Activated naive CD4-positive, alpha-beta T cell treated with anti-CD3 and anti-CD28 coated beads, Interleukin-2, amount 50 U/mL, for 72 hours (primary cell): ENCODE measurements around the gene CD109. TPM values are rescaled to one million over a fixed set of nuclear protein-coding genes. Genes with fewer than 3 reads are reported as not detected.

Experiments used
- ATAC-seq, 2 donors: fragments of 150-1000 bp; cut with Tn5 transposase; 2 replicates each; pipeline ENCODE4 v1.10.0; 2021; ENCODE audit warnings: mild to moderate bottlenecking in 2 of 2, moderate library complexity in 2 of 2
- DNase-seq, 2 donors: peaks; one replicate each; pipeline ENCODE4 v3.0.0; 2021 to 2022; ENCODE audit warnings: low spot score in 2 of 2
- H3K27ac Mint-ChIP-seq, 2 donors: one replicate each; pipeline ENCODE4 v1.8.0; 2022; ENCODE audit warnings: mild to moderate bottlenecking in 2 of 2, mixed read lengths in 2 of 2
- H3K36me3 Mint-ChIP-seq, 2 donors: one replicate each; pipeline ENCODE4 v1.8.0; 2022; ENCODE audit warnings: mixed read lengths in 2 of 2
- H3K9me3 Mint-ChIP-seq, 2 donors: one replicate each; pipeline ENCODE4 v1.8.0; 2022; ENCODE audit warnings: mixed read lengths in 2 of 2
- total RNA-seq, 2 donors: library from RNA; stranded (reverse); gene quantifications; one replicate each; pipeline ENCODE4 v1.2.3, GENCODE V29; 2022

CD109 gene
- 10 to 100 TPM; 15.4 to 30.3 TPM for total RNA-seq

DNA sequence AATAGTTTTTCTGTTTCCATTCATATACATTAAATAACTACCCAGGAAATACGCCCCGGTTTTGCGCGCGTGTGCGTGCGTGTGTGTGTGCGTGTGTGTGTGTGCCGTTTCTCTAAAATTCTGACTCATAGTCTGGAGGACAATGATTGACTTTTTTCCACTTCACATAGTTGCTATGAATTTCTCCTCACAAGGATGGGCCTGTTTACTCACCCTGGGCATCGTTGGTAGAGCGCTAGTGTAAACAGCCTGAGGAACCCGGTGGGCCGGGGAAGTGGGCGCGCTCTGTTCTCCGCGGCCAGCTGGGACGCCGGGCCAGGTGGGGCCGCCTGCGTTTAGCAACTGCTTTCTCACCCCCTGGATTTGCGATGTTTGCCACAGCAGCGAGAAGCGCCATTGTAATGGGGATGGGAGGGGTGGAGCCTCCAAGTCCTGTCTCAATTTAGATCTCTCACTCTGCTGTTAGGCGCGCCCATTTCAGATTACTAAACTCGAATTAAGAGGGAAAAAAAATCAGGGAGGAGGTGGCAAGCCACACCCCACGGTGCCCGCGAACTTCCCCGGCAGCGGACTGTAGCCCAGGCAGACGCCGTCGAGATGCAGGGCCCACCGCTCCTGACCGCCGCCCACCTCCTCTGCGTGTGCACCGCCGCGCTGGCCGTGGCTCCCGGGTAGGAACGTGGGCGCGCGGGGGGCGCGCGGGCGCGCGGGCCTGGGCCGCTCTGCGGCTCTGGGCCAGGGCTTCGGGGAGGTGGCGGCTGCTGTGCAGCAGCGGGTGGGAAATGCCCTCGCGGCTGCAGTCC lies at the start of gene CD109:
CD109 (plus strand) TSS at position 585 of the 803 bp plus-strand sequence; CDS start at position 598, 13 bp downstream.
- peaks cover 0 to 8% of the 10 kb centered on the region in 2 donors for H3K9me3 Mint-ChIP-seq
- ATAC-seq, result peak; percentile 86 to 92
- peaks cover 28 to 70% of the 10 kb centered on the region in 2 donors for H3K36me3 Mint-ChIP-seq
- peak; percentile 75 to 77 for DNase-seq
- peak within 1 kb of the TSS; percentile 97 to 99 for H3K27ac Mint-ChIP-seq

DNA sequence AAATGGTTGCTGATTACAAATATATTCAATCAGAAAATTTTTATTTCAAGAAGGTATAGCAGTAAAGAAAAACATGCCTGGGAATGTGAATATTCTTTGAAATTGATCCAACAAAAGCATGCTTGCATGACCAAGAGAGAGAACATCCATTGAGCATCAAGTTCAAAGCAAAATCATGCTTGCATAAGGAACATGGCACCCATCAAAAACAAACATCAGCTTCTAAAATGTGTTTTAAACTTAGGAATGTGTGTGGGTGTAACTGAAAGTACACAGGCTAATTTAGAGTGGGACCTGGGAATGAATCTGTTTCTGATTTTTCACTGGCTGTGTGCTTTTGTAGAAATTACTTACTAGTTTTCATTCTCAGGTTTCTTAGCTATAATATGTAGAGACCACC lies 47.8 kb upstream of the CD109 start:
- ATAC-seq (no peak), DNase-seq (no peak)
- Mint-ChIP-seq H3K9me3 (no peaks in the 10 kb centered on the region), H3K27ac (no peak overlapping the region), H3K36me3 (peaks cover 0 to 5% of the 10 kb centered on the region in 2 donors)

DNA sequence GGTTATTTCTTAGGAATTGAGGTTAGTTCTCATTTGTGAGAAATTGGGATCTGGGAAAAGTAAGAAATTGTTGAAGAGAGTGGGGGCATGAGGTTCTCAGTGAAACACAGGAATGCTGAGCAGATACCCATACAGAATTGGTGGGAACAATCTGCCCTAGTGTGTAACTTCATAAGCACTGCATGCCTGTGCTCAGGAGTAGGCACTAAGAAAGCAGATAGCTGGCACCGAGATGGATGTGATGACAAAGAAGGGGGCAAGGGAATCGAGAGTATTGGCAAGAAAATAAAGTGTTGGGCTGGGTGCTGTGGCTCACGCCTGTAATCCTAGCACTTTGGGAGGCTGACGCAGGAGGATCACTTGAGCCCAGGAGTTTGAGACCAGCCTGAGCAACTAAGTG lies 46.2 kb upstream of the CD109 start:
- H3K36me3 Mint-ChIP-seq, result peaks cover 3 to 9% of the 10 kb centered on the region in 2 donors
- no peaks in the 10 kb centered on the region for H3K9me3 Mint-ChIP-seq
- no peak overlapping the region for H3K27ac Mint-ChIP-seq
- ATAC-seq (no peak), DNase-seq (no peak)

DNA sequence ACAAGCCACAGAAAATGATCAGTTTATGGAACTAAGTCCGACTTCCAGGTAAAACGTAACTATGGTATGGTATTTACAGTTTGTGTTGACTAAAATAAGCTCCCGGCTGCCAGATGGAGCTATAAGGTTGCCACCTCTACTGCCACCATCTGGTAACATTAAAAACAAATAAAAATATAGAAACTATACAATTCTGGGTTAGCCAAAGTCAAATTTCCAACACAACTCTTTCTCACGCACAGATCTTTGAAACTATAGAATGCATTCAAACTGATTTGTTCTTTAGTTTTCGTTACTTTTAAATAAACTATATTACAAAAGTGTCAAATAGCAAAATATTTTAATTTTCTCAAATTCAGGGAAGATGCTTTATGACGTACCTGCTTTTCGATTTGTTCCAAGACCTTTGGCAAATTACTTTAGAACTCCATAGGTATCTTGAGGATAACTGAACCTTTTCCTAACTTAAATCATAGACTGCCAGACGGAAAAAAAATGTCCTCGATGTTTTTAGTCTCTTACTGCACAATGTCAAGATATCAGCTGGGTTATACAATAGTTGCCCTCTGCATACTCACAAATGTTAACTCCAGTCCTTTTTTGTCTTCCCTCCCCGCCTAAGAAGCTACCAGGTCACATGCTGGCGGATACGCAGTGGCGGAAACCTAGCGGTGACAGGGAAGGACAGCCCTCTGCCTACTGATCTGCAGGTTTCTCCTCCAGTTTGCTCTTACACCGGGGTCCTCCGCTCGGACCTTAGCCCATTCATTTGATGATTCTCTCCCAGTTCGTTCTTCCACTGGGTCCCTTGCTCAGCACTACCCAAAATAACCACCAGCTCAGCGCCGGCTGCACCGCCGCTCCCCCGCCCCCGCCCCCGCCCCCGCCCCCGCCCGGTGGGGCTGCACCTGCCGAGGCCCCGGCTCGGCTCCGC lies 43.1 kb upstream of the CD109 start:
- DNase-seq, result peak; percentile 67 to 71
- Mint-ChIP-seq H3K9me3 (no peaks in the 10 kb centered on the region), H3K36me3 (peaks cover 5 to 9% of the 10 kb centered on the region in 2 donors), H3K27ac (peak overlapping the region; percentile 90 to 92)
- peak; percentile 61 to 66 for ATAC-seq

DNA sequence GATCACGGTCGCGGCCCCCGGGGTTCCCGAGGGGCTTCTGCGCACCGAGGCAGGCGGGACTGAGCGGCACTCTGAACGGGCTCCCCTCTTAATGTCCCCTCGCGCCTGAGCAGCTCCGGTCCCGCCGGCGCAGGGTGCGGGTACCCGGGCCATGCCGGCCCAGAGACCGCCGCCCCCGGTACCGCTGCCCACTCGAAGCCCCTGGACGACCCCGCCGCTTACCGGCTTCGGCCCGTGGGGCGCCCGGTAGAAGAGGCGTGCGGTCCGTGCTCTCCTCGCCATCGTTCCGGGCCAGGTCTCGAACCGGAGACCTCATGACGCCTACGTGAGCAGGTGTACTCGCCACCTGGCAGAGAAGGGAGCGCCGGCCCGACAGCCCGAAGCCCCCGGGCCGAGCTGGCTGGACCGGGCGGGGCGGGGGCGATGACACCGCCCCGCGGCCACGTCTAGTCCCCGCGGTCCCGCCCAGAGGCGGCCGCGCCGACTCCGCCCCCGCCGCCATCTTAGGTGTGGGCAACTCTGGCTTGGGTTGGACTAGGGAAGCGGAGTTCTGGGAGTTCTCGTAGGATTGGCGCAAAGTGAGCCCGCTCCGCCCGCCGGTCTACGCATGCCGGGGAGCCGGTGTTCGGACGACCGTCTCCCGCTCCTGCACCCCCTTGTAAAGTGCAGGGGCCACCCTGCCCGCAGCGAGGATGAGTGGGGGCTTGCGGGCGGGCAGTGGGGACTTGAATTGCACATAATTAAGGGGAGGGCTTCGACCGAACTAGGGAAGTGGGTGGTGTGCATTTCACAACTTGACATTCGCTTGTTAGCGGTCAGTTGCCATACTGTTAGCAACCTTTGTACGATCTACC lies 42.2 kb upstream of the CD109 start, which contains the start of gene SLC17A5:
SLC17A5 (minus strand) TSS at position 422 of the 854 bp plus-strand sequence; CDS start at position 316, 106 bp downstream.
- Mint-ChIP-seq H3K36me3 (peaks cover 5 to 9% of the 10 kb centered on the region in 2 donors), H3K27ac (peak within 1 kb of the TSS; percentile 90 to 98), H3K9me3 (no peaks in the 10 kb centered on the region)
- peak; percentile 91 to 93 for ATAC-seq
- DNase-seq, result peak; percentile 87

- Mint-ChIP-seq H3K36me3 (peaks cover 4 to 5% of the 10 kb centered on the region in 2 donors), H3K9me3 (no peaks in the 10 kb centered on the region), H3K27ac (peak overlapping the region; percentile 74 to 90)
- DNase-seq (no peak), ATAC-seq (no peak)
Measured at GRCh38 chr6:73655341-73655917, 40.6 kb upstream of the CD109 start.

DNA sequence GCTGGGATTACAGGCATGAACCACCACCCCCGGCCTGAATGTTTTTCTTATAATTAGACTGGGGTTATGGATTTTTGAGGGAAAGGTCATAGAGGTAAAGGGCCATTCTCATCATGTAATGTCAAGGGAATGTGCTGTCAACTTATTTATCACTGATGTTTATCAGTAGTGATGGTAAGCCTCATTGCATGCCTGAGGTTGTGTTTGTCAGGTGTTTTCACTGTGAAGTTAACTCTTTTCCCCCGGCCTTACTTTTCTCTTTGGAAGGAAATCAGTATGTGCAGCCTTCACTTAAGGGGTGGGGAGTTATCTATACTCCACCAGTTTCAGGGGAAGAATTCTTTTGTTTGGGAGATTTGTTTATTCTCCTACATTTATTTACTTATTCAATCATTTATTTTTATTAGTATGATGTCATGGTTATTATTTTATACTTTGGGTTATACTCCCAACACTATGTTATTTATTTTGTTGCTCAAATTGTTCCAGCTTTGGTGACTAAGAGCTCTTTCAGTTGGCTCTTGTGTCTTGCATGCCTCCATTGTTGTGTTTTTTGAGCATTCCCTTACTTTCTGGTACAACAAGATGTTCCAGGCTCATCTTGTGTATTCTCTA lies 39.4 kb upstream of the CD109 start:
- Mint-ChIP-seq H3K36me3 (peaks cover 4 to 5% of the 10 kb centered on the region in 2 donors), H3K27ac (peak overlapping the region in 1 of 2 donors; percentile 16)

DNA sequence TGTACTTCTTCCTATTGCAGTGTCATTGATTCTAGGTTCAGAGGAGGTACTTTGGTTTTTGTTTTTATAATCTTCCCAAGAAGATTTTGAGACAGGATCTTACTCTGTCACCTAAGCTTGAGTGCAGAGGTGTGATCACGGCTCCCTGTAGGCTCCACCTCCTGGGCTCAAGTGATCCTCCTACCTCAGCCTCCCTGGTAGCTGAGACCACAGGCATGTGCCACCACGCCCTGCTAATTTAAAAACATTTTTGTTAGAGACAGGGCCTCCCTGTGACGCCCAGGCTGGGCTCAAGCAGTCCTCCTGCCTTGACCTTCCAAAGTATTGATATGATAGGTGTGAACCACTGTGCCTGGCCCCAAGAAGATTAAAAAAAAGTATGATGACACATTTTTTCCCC lies 38.8 kb upstream of the CD109 start:
- DNase-seq, result no peak
- Mint-ChIP-seq H3K9me3 (no peaks in the 10 kb centered on the region), H3K36me3 (peaks cover 4 to 5% of the 10 kb centered on the region in 2 donors), H3K27ac (peak overlapping the region; percentile 16 to 62)
- ATAC-seq, result no peak

More for the DNA sequence above, 39.4 kb upstream of the CD109 start:
- H3K9me3 Mint-ChIP-seq, result no peaks in the 10 kb centered on the region
- DNase-seq (no peak), ATAC-seq (no peak)

DNA sequence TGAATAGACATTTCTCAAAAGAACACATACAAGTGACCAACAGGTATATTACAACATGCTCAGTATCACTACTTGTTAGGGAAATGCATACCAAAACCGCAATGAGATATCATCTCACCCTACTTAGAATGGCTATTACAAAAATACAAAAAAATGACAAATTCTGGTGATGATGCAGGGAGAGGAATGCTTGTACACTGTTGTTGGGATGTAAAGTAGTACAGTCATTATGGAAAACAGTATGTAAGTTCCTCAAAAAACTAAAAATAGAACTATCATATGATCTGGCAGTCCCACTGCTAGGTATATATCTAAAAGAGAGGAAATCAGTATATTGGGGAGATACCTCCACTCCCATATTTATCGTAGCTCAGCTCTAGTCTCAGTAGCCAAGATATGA lies 31.3 kb upstream of the CD109 start:
- H3K9me3 Mint-ChIP-seq, result no peaks in the 10 kb centered on the region
- DNase-seq, result no peak
- no peaks in the 10 kb centered on the region for H3K36me3 Mint-ChIP-seq
- no peak for ATAC-seq
- no peak overlapping the region for H3K27ac Mint-ChIP-seq

GRCh38 chr6:73665686-73666319 lies 30.2 kb upstream of the CD109 start:
- DNase-seq, result no peak
- ATAC-seq, result peak; percentile 63 to 95
- Mint-ChIP-seq H3K9me3 (no peaks in the 10 kb centered on the region), H3K36me3 (no peaks in the 10 kb centered on the region), H3K27ac (no peak overlapping the region)

GRCh38 chr6:73666393-73666792 lies 29.6 kb upstream of the CD109 start:
- no peak overlapping the region for H3K27ac Mint-ChIP-seq
- ATAC-seq, result no peak
- no peak for DNase-seq
- H3K36me3 Mint-ChIP-seq, result no peaks in the 10 kb centered on the region
- H3K9me3 Mint-ChIP-seq, result no peaks in the 10 kb centered on the region

GRCh38 chr6:73667798-73668197 lies 28.2 kb upstream of the CD109 start:
- DNase-seq (no peak), ATAC-seq (peak in 1 of 2 donors; percentile 67)
- H3K27ac Mint-ChIP-seq, result no peak overlapping the region
- H3K36me3 Mint-ChIP-seq, result no peaks in the 10 kb centered on the region
- H3K9me3 Mint-ChIP-seq, result no peaks in the 10 kb centered on the region

DNA sequence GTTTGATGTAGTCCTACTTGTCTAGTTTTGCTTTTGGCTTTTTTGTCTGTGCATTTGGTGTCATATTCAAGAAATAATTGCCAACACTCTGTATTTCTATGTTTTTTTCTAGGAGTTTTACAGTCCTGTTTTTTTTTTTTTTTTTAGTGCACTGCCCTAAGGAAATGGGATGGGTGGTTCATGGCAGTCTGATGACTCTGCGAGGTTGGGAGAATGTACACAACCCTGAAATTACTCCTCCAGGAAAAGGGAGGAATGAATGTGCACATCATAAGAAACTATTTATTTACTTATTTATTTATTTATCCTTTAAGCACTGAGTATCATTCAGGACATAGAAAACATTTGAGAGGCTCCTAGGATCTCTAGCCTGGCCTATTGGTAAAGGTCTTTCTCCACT lies 27.0 kb upstream of the CD109 start:
- Mint-ChIP-seq H3K36me3 (no peaks in the 10 kb centered on the region), H3K27ac (peak overlapping the region in 1 of 2 donors; percentile 4), H3K9me3 (no peaks in the 10 kb centered on the region)
- ATAC-seq, result no peak
- no peak for DNase-seq

GRCh38 chr6:73671911-73672685 lies 23.9 kb upstream of the CD109 start:
- ATAC-seq, result no peak
- Mint-ChIP-seq H3K9me3 (no peaks in the 10 kb centered on the region), H3K27ac (no peak overlapping the region), H3K36me3 (no peaks in the 10 kb centered on the region)
- DNase-seq, result no peak
